K562 (cell line): ENCODE measurements around the gene ABCA1. TPM values are rescaled to one million over a fixed set of nuclear protein-coding genes. Genes with fewer than 3 reads are reported as not detected.

Source experiments
- ATAC-seq: fragments of 200-7000 bp; cut with Tn5 transposase; 3 replicates; pipeline ENCODE4 v1.9.1; 2020; ENCODE audit warnings: moderate library complexity
- BruUV-seq: library from RNA; stranded (reverse); fragments of 400-500 nt; replicated peaks from 2 replicates; lab custom pipeline; 2021; lab: Mats Ljungman, UMichigan
- CTCF ChIA-PET: fragments of 300-600 bp; formaldehyde crosslinking; extraction: SDS; loops from one replicate; lab custom pipeline; 2021; ENCODE audit warnings: low intra/inter-chr PET ratio; lab: Yijun Ruan, JAX
- POLR2A ChIA-PET: fragments of 300-600, 350-650 bp; sonication (Branson Sonifier 250); formaldehyde crosslinking; extraction: SDS; loops from one replicate; lab custom pipeline; 2021; ENCODE audit warnings: antibody characterized with exemption, inconsistent platforms; lab: Yijun Ruan, JAX
- DNase-seq, 4 experiments: peaks; one replicate each; pipeline versions ENCODE4 v3.0.0 to v3.0.0-alpha.2; 2011 to 2018; ENCODE audit warnings: low spot score in 3 of 4, mixed read lengths in 3 of 4; ENCODE audit errors: extremely low read depth in 1 of 4
- FAIRE-seq: peaks from 2 replicates; lab custom pipeline; 2011; peaks lifted over from hg19 to GRCh38; lab: Jason Lieb, UNC
- H2AFZ ChIP-seq: 2 replicates; pipeline ENCODE4 v1.6.0; 2011; ENCODE audit warnings: low read depth, low read length, control low read depth, inconsistent platforms
- H3K27ac ChIP-seq: fragments of 200-600 bp; 3 replicates; pipeline ENCODE4 v1.8.0; 2011; ENCODE audit warnings: low read depth, mild to moderate bottlenecking, control low read depth, inconsistent platforms, low read length, moderate library complexity, mixed read lengths; ENCODE audit errors: extremely low read depth
- H3K27me3 ChIP-seq, 2 experiments: fragments of 300-600 bp in 1 of 2; 2 replicates in 1 of 2; 3 replicates in 1 of 2; pipeline versions ENCODE4 v1.6.0 to v1.8.0; 2011; ENCODE audit warnings: inconsistent platforms in 2 of 2, low read length in 2 of 2, mild to moderate bottlenecking in 1 of 2, mixed read lengths in 1 of 2, moderate library complexity in 1 of 2; ENCODE audit not compliant: control insufficient read depth in 2 of 2, insufficient read depth in 2 of 2
- H3K36me3 ChIP-seq: fragments of 300-600 bp; 3 replicates; pipeline ENCODE4 v1.8.0; 2011; ENCODE audit warnings: mild to moderate bottlenecking, low read length, inconsistent platforms; ENCODE audit not compliant: control insufficient read depth, insufficient read depth
- H3K4me1 ChIP-seq, 2 experiments: fragments of 200-600 bp in 1 of 2; replicated peaks in 1 of 2; 2 replicates in 1 of 2; 3 replicates in 1 of 2; pipeline versions ENCODE4 v1.5.1 to v1.8.0; 2011; ENCODE audit warnings: inconsistent platforms in 2 of 2, low read length in 2 of 2, mild to moderate bottlenecking in 1 of 2, mixed read lengths in 1 of 2, moderate library complexity in 1 of 2; ENCODE audit not compliant: control insufficient read depth in 2 of 2, insufficient read depth in 2 of 2
- H3K4me2 ChIP-seq: 2 replicates; pipeline ENCODE4 v1.6.1; 2011; ENCODE audit warnings: low read length, control low read depth, inconsistent platforms, mixed read lengths; ENCODE audit not compliant: insufficient read depth
- H3K4me3 ChIP-seq: fragments of 200-600 bp; sonication (generic), shearing (Covaris generic); 2 replicates; pipeline ENCODE4 v1.5.1; 2016; ENCODE audit warnings: control low read depth, inconsistent platforms
- H3K79me2 ChIP-seq: fragments of 200-600 bp; 3 replicates; pipeline ENCODE4 v1.8.0; 2011; ENCODE audit warnings: low read length, inconsistent platforms; ENCODE audit not compliant: control insufficient read depth, insufficient read depth
- H3K9ac ChIP-seq, 2 experiments: 2 replicates each; pipeline versions ENCODE4 v1.6.0 to v1.6.1; 2011; ENCODE audit warnings: low read depth in 2 of 2, low read length in 2 of 2, control low read depth in 1 of 2, inconsistent platforms in 1 of 2, mild to moderate bottlenecking in 1 of 2, mixed read lengths in 1 of 2; ENCODE audit not compliant: insufficient read depth in 1 of 2
- H3K9me1 ChIP-seq: one replicate; pipeline ENCODE4 v1.6.0; 2011; ENCODE audit warnings: inconsistent platforms, mild to moderate bottlenecking, low read length, moderate library complexity; ENCODE audit not compliant: control insufficient read depth, insufficient read depth
- H3K9me3 ChIP-seq: replicated peaks from 2 replicates; pipeline ENCODE4 v1.5.1; 2011; ENCODE audit warnings: low read depth, low read length, inconsistent platforms; ENCODE audit not compliant: control insufficient read depth, insufficient read depth
- H4K20me1 ChIP-seq: replicated peaks from 2 replicates; pipeline ENCODE4 v1.6.1; 2011; ENCODE audit warnings: low read length, inconsistent platforms, mixed read lengths; ENCODE audit not compliant: control insufficient read depth, insufficient read depth
- CEBPB ChIP-seq: fragments of 450-650 bp; IDR thresholded peaks from 2 replicates; pipeline ENCODE4 v1.6.1; 2016; ENCODE audit warnings: missing genetic modification characterization, missing compliant biosample characterization
- CEBPG ChIP-seq, 3 experiments: fragments of 200-800 bp in 1 of 3; sonication (Bioruptor generic) in 1 of 3; sonication (generic) in 1 of 3; formaldehyde crosslinking in 1 of 3; IDR thresholded peaks in 2 of 3; conservative IDR thresholded peaks in 1 of 3; 2 replicates each; pipeline versions ENCODE4 v1.6.1 to v1.8.0; 2016 to 2022; ENCODE audit warnings: missing compliant biosample characterization in 2 of 3, missing genetic modification characterization in 2 of 3, mild to moderate bottlenecking in 1 of 3, missing genetic modification reagents in 1 of 3
- ELF1 ChIP-seq: fragments of 200-800 bp; sonication (Bioruptor generic); IDR thresholded peaks from 2 replicates; pipeline ENCODE4 v1.6.1; 2016; ENCODE audit warnings: missing genetic modification characterization, missing compliant biosample characterization
- HMGN3 ChIP-seq: IDR thresholded peaks from 2 replicates; pipeline ENCODE4 v1.6.1; 2011; ENCODE audit warnings: borderline replicate concordance, low read depth, mild to moderate bottlenecking, mixed read lengths, low read length; ENCODE audit not compliant: insufficient read length; ENCODE audit errors: extremely low read depth
- NBN ChIP-seq: fragments of 450-650 bp; IDR thresholded peaks from 2 replicates; pipeline ENCODE4 v1.6.1; 2016; ENCODE audit warnings: low read depth, mild to moderate bottlenecking
- SMAD4 ChIP-seq: fragments of 250-450 bp; sonication (Bioruptor Pico); conservative IDR thresholded peaks from 2 replicates; pipeline ENCODE4 v1.8.0; 2021; ENCODE audit warnings: inconsistent platforms, mild to moderate bottlenecking, moderate library complexity
- ZNF696 ChIP-seq: fragments of 250-450 bp; sonication (Bioruptor Pico); conservative IDR thresholded peaks from 2 replicates; pipeline ENCODE4 v1.4.0; 2020; ENCODE audit warnings: mild to moderate bottlenecking, moderate library complexity
- ZNF766 ChIP-seq: fragments of 200-800 bp; sonication (Bioruptor generic); conservative IDR thresholded peaks from 2 replicates; pipeline ENCODE4 v1.6.1; 2016; ENCODE audit warnings: missing genetic modification characterization, missing compliant biosample characterization
- WGBS: fragments of 100-300 bp; shearing (Covaris generic); methylation state at CpG from one replicate; pipeline ENCODE4 v1.1.6; 2016; ENCODE audit warnings: low coverage, mixed read lengths; ENCODE audit not compliant: insufficient coverage; ENCODE audit errors: missing lambda C conversion rate; 5-methylcytosine and 5-hydroxymethylcytosine counted together
- in situ Hi-C: fragments of 300-500 bp; cut with MboI; formaldehyde crosslinking; loops from 4 replicates; pipeline ENCODE4 v1.15.0; 2018; ENCODE audit warnings: inconsistent platforms, mixed read lengths
- intact Hi-C: fragments of 100-400 bp; cut with micrococcal nuclease; formaldehyde crosslinking; loops from 2 replicates; pipeline ENCODE4 v1.14.2; 2022
- polyA plus RNA-seq, 8 experiments: library from polyadenylated mRNA; depleted of rRNA in 4 of 8; stranded (reverse) in 5 of 8; unstranded in 3 of 8; fragments of >200 nt; fragmentation: Nextera tagmentation in 2 of 8; fragmentation: Illumina TruSeq in 1 of 8; extraction: Ambion mirVana in 2 of 8; extraction: Trizol in 1 of 8; gene quantifications; 2 replicates each; pipeline versions ENCODE4 v1.2.1 to v1.2.3, GENCODE V29; 2011 to 2014; ENCODE audit warnings: inconsistent platforms in 1 of 8, missing spikeins in 1 of 8
- total RNA-seq, 7 experiments: library from RNA; depleted of rRNA in 6 of 7; stranded (reverse); fragments of >200 nt in 6 of 7; fragmentation: Illumina TruSeq in 2 of 7; extraction: Trizol in 2 of 7; gene quantifications; 2 replicates each; pipeline versions ENCODE4 v1.2.1 to v1.2.3, GENCODE V29; 2011 to 2021; ENCODE audit warnings: low replicate concordance in 1 of 7
- TF ChIP-seq, protein P1 (sequence below), 3 experiments: IDR thresholded peaks in 2 of 3; conservative IDR thresholded peaks in 1 of 3; 2 replicates each; pipeline ENCODE4 v1.5.1; 2011 to 2012; ENCODE audit warnings: low read length in 3 of 3, mild to moderate bottlenecking in 3 of 3, control low read depth in 2 of 3, improper control_type of control experiment in 1 of 3, inconsistent platforms in 1 of 3, low read depth in 1 of 3, mixed read lengths in 1 of 3, moderate library complexity in 1 of 3; ENCODE audit not compliant: insufficient read depth in 2 of 3
- TF ChIP-seq, protein P2 (sequence below), 2 experiments: fragments of 450-650 bp in 1 of 2; sonication (generic) in 1 of 2; formaldehyde crosslinking in 1 of 2; IDR thresholded peaks; 2 replicates each; pipeline versions ENCODE4 v1.7.1 to v1.9.0; 2016 to 2022; ENCODE audit warnings: inconsistent platforms in 1 of 2, mild to moderate bottlenecking in 1 of 2, missing genetic modification reagents in 1 of 2

ABCA1 gene
- total and polyA plus RNA-seq, 9 of the 15 experiments (the other 6 are each of a cell fraction or from before 2014, with no cell fraction given) = under 0.01 to 0.18 (median 0.02) TPM; not detected in 5

DNA sequence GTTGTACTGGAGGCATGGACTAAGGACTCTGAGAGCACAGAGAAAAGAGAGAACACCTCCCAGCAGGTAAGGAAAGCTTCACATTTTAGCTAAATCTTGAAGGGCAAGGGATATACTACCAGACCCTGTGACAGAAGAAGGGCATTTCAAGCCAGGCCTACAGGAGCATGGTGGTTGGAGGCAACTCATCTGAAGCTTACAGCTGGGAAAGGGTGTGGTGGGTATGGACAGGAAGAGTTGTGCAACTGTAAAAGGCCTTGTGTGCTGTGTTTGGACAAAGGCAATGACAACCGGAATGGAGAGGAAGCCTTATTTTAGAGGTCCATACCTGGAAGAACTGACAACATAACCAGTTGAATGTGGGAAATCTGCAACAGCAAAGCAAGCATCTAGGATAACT, 132.9 kb downstream of the ABCA1 start:
- H3K4me1 ChIP-seq = peaks cover 0 to 11% of the 10 kb centered on the region in 2 experiments; a peak in 2 of 5 replicates
- 0 out of 2 replicates have a peak overlapping the region, but pooled peaks have one; percentile 21 for H2AFZ ChIP-seq
- no peaks in the 10 kb centered on the region for H3K9me3 ChIP-seq
- H4K20me1 ChIP-seq = no peaks in the 10 kb centered on the region
- H3K9ac ChIP-seq = no peak overlapping the region
- H3K27me3 ChIP-seq = peaks cover 4 to 16% of the 10 kb centered on the region in 2 experiments; a peak in 4 of 5 replicates
- H3K27ac ChIP-seq = no peak overlapping the region
- ChIA-PET CTCF (no interaction called here), POLR2A (interaction anchor here (0.9 kb wide), 1 partner anchor 20 kb away, joined by 4 read pairs; no protein-coding TSS in a partner anchor)
- BruUV-seq = no TSS peak
- 10% methylated on average over 1 of the region's 1 CpG for WGBS
- no peak overlapping the region for H3K4me2 ChIP-seq
- in situ Hi-C loops (no loop called here), intact Hi-C loops (loop anchor here (10.0 kb wide), 1 partner anchor 450 kb away; the partner anchor contains the start of gene SLC44A1)
- H3K4me3 ChIP-seq = no peak overlapping the region
- FAIRE-seq (no peak), ATAC-seq (no peak), DNase-seq (no peak)
- no peaks in the 10 kb centered on the region for H3K36me3 ChIP-seq
- no peaks in the 10 kb centered on the region for H3K79me2 ChIP-seq
- H3K9me1 ChIP-seq = no peaks in the 10 kb centered on the region
- TF ChIP-seq ELF1 (tag) = no peak
- TF ChIP-seq, protein P1, sequence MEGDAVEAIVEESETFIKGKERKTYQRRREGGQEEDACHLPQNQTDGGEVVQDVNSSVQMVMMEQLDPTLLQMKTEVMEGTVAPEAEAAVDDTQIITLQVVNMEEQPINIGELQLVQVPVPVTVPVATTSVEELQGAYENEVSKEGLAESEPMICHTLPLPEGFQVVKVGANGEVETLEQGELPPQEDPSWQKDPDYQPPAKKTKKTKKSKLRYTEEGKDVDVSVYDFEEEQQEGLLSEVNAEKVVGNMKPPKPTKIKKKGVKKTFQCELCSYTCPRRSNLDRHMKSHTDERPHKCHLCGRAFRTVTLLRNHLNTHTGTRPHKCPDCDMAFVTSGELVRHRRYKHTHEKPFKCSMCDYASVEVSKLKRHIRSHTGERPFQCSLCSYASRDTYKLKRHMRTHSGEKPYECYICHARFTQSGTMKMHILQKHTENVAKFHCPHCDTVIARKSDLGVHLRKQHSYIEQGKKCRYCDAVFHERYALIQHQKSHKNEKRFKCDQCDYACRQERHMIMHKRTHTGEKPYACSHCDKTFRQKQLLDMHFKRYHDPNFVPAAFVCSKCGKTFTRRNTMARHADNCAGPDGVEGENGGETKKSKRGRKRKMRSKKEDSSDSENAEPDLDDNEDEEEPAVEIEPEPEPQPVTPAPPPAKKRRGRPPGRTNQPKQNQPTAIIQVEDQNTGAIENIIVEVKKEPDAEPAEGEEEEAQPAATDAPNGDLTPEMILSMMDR (IDR thresholded peaks at IDR 0.05 in 2 of 3, conservative IDR thresholded peaks at IDR 0.05 in 1 of 3; ENCODE audit: insufficient read depth in 2 of 3, low read depth in 1 of 3, low read length in 3 of 3) = no peak
- no peak for TF ChIP-seq ZNF696
- no peak for TF ChIP-seq NBN
- peak; percentile 64; the same call in 1 of the 2 replicates for TF ChIP-seq CEBPG (CRISPR knock-in tag; IDR thresholded peaks at IDR 0.05)
- TF ChIP-seq CEBPG (tag; conservative IDR thresholded peaks at IDR 0.05 in 1 of 2, IDR thresholded peaks at IDR 0.05 in 1 of 2) = peak; percentile 22 to 29; a peak in 1 of 4 replicates
- TF ChIP-seq CEBPB (tag) = peak; percentile 74
- TF ChIP-seq, protein P2, sequence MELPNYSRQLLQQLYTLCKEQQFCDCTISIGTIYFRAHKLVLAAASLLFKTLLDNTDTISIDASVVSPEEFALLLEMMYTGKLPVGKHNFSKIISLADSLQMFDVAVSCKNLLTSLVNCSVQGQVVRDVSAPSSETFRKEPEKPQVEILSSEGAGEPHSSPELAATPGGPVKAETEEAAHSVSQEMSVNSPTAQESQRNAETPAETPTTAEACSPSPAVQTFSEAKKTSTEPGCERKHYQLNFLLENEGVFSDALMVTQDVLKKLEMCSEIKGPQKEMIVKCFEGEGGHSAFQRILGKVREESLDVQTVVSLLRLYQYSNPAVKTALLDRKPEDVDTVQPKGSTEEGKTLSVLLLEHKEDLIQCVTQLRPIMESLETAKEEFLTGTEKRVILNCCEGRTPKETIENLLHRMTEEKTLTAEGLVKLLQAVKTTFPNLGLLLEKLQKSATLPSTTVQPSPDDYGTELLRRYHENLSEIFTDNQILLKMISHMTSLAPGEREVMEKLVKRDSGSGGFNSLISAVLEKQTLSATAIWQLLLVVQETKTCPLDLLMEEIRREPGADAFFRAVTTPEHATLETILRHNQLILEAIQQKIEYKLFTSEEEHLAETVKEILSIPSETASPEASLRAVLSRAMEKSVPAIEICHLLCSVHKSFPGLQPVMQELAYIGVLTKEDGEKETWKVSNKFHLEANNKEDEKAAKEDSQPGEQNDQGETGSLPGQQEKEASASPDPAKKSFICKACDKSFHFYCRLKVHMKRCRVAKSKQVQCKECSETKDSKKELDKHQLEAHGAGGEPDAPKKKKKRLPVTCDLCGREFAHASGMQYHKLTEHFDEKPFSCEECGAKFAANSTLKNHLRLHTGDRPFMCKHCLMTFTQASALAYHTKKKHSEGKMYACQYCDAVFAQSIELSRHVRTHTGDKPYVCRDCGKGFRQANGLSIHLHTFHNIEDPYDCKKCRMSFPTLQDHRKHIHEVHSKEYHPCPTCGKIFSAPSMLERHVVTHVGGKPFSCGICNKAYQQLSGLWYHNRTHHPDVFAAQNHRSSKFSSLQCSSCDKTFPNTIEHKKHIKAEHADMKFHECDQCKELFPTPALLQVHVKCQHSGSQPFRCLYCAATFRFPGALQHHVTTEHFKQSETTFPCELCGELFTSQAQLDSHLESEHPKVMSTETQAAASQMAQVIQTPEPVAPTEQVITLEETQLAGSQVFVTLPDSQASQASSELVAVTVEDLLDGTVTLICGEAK (IDR thresholded peaks at IDR 0.05) = no peak
- TF ChIP-seq, protein P2 (CRISPR knock-in tag; IDR thresholded peaks at IDR 0.05) = no peak
- TF ChIP-seq ZNF766 (CRISPR knock-in tag) = no peak
- TF ChIP-seq HMGN3 = no peak
- TF ChIP-seq SMAD4 (CRISPR knock-in tag) = no peak
